Measurements from ENCODE around the gene PRR5. TPM values are rescaled to one million over a fixed set of nuclear protein-coding genes. Genes with fewer than 3 reads are reported as not detected.

The PRR5 gene
- total and polyA plus RNA-seq, 2 donors (not counting 1 experiment from before 2014, with no cell fraction given) = 2.4 to 8.6 TPM

DNA sequence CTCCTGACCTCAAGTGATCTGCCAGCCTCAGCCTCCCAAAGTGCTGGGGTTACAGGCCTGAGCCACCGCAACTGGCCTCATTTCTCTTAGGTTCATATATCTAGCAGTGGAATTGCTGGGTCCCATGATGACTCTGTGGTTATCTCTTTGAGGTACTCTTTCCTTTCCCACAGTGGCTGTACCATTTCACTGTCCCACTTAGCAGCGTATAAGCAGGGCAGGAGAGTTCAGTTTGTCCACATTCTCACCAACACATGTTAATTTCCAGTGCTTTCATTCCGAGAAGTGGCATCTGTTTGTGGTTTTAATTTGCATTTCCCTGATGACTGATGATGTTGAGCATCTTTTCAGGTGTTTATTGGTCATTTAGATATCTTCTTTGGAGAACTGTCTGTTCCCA, 16.4 kb downstream of the PRR5 start:
- Histone ChIP-seq H3K27me3 (ENCODE audit: control insufficient read depth, insufficient read depth, low read length) (no peaks in the 10 kb centered on the region), H4K20me1 (ENCODE audit: control insufficient read depth, extremely low read depth, insufficient read depth, low read length) (no peaks in the 10 kb centered on the region), H2AFZ (ENCODE audit: low read length) (no peak overlapping the region), H3K4me1 (ENCODE audit: control insufficient read depth, extremely low read depth, insufficient read depth, low read length) (no peaks in the 10 kb centered on the region), H3K9me3 (ENCODE audit: control insufficient read depth, insufficient read depth, low read depth, low read length) (no peaks in the 10 kb centered on the region), H3K27ac (ENCODE audit: insufficient read depth, low read length) (no peak overlapping the region), H3K4me2 (ENCODE audit: extremely low read depth, insufficient read depth, low read length) (no peak overlapping the region), H3K79me2 (ENCODE audit: control insufficient read depth, insufficient read depth, low read length) (no peaks in the 10 kb centered on the region), H3K9ac (ENCODE audit: insufficient read depth, low read length) (no peak overlapping the region), H3K4me3 (replicated peaks in 1 of 4; ENCODE audit: control extremely low read depth in 1 of 4, insufficient read depth in 1 of 4, low read depth in 3 of 4, low read length in 4 of 4) (no peak overlapping the region), H3K36me3 (ENCODE audit: control insufficient read depth, insufficient read depth, low read length) (no peaks in the 10 kb centered on the region)
- no peak for TF ChIP-seq EZH2 (IDR thresholded peaks at IDR 0.05; ENCODE audit: low read length, missing control alignments)
- TF ChIP-seq, protein P1, sequence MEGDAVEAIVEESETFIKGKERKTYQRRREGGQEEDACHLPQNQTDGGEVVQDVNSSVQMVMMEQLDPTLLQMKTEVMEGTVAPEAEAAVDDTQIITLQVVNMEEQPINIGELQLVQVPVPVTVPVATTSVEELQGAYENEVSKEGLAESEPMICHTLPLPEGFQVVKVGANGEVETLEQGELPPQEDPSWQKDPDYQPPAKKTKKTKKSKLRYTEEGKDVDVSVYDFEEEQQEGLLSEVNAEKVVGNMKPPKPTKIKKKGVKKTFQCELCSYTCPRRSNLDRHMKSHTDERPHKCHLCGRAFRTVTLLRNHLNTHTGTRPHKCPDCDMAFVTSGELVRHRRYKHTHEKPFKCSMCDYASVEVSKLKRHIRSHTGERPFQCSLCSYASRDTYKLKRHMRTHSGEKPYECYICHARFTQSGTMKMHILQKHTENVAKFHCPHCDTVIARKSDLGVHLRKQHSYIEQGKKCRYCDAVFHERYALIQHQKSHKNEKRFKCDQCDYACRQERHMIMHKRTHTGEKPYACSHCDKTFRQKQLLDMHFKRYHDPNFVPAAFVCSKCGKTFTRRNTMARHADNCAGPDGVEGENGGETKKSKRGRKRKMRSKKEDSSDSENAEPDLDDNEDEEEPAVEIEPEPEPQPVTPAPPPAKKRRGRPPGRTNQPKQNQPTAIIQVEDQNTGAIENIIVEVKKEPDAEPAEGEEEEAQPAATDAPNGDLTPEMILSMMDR (conservative IDR thresholded peaks at IDR 0.05 in 1 of 2, IDR thresholded peaks at IDR 0.05 in 1 of 2; ENCODE audit: low read depth in 1 of 2, low read length in 2 of 2) = no peak
- no peak for DNase-seq (ENCODE audit: low read depth in 2 of 2)

DNA sequence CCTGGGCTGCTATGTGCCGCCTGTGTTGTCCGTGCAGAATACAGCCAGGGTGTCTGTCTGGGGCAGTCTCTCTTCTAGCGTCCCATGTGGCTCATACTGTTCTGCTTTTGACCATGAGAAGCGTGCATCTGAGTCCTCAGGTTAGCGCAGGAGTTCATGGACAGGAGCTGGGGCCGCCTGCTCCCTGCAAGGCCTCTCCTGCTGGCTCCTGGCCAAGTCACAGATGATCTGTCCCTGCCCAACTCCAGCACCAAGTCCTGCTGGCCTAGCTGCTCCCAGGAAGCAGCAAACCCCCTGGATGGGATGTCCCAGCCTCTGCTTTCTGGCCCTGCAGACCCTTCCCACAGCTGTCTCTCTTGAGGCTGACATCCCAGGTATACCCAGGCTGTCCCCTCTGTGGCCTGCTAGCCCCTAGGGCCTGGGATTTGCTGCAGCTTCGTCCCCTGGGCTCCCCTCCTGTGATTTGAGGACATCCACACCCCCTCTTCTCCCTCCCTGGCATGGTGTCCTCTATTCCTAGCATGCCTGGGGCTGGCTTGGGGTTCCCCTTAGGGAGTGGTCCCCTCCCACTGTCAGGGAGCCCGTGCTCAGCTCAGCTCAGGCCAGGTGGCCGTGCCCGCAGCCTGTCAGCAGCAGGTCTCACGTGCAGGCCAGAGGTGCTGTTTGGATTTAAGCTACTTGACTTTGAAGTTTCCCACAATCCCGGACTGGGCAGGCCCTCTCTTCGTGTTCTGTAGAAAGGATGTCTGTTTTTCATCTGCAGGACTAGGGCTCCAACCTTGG, 17.8 kb downstream of the PRR5 start:
- Histone ChIP-seq H3K27ac (ENCODE audit: insufficient read depth, low read length) (no peak overlapping the region), H3K9me3 (ENCODE audit: control insufficient read depth, insufficient read depth, low read depth, low read length) (no peaks in the 10 kb centered on the region), H3K4me2 (ENCODE audit: extremely low read depth, insufficient read depth, low read length) (no peak overlapping the region), H3K27me3 (ENCODE audit: control insufficient read depth, insufficient read depth, low read length) (no peaks in the 10 kb centered on the region), H4K20me1 (ENCODE audit: control insufficient read depth, extremely low read depth, insufficient read depth, low read length) (no peaks in the 10 kb centered on the region), H3K9ac (ENCODE audit: insufficient read depth, low read length) (no peak overlapping the region), H3K4me1 (ENCODE audit: control insufficient read depth, extremely low read depth, insufficient read depth, low read length) (no peaks in the 10 kb centered on the region), H3K4me3 (replicated peaks in 1 of 4; ENCODE audit: control extremely low read depth in 1 of 4, insufficient read depth in 1 of 4, low read depth in 3 of 4, low read length in 4 of 4) (no peak overlapping the region), H2AFZ (ENCODE audit: low read length) (no peak overlapping the region), H3K79me2 (ENCODE audit: control insufficient read depth, insufficient read depth, low read length) (no peaks in the 10 kb centered on the region), H3K36me3 (ENCODE audit: control insufficient read depth, insufficient read depth, low read length) (no peaks in the 10 kb centered on the region)
- DNase-seq (ENCODE audit: low read depth in 2 of 2) = no peak
- TF ChIP-seq, protein P1 (conservative IDR thresholded peaks at IDR 0.05 in 1 of 2, IDR thresholded peaks at IDR 0.05 in 1 of 2; ENCODE audit: low read depth in 1 of 2, low read length in 2 of 2) = no peak

DNA sequence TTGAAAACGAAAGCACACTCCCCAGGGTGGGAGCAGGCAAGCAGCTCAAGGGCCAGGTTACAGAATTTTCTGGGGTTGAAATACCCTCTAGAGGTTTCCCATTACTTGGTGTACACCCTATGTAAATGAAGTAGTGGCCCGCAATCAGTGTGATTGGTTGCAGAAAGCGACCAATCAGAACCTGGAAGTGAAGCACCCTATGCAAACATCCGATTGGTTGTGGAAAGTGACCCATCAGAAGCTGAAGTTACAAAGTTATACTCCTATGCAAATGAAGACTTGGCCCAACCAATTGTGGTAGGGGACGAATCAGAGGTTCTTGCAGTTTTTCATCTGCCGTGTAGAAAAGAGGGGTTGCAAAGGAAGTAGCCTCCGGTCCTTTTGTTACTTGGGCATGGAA, 19.2 kb downstream of the PRR5 start:
- no peak overlapping the region for H2AFZ ChIP-seq (ENCODE audit: low read length)
- H4K20me1 ChIP-seq (ENCODE audit: control insufficient read depth, extremely low read depth, insufficient read depth, low read length) = no peaks in the 10 kb centered on the region
- H3K79me2 ChIP-seq (ENCODE audit: control insufficient read depth, insufficient read depth, low read length) = no peaks in the 10 kb centered on the region
- H3K4me1 ChIP-seq (ENCODE audit: control insufficient read depth, extremely low read depth, insufficient read depth, low read length) = no peaks in the 10 kb centered on the region
- no peak overlapping the region for H3K4me3 ChIP-seq (replicated peaks in 1 of 4; ENCODE audit: control extremely low read depth in 1 of 4, insufficient read depth in 1 of 4, low read depth in 3 of 4, low read length in 4 of 4)
- no peaks in the 10 kb centered on the region for H3K36me3 ChIP-seq (ENCODE audit: control insufficient read depth, insufficient read depth, low read length)
- TF ChIP-seq, protein P1 (conservative IDR thresholded peaks at IDR 0.05 in 1 of 2, IDR thresholded peaks at IDR 0.05 in 1 of 2; ENCODE audit: low read depth in 1 of 2, low read length in 2 of 2) = no peak
- TF ChIP-seq EZH2 (IDR thresholded peaks at IDR 0.05; ENCODE audit: low read length, missing control alignments) = no peak
- H3K9ac ChIP-seq (ENCODE audit: insufficient read depth, low read length) = no peak overlapping the region
- H3K27me3 ChIP-seq (ENCODE audit: control insufficient read depth, insufficient read depth, low read length) = no peaks in the 10 kb centered on the region
- H3K27ac ChIP-seq (ENCODE audit: insufficient read depth, low read length) = no peak overlapping the region
- no peaks in the 10 kb centered on the region for H3K9me3 ChIP-seq (ENCODE audit: control insufficient read depth, insufficient read depth, low read depth, low read length)
- DNase-seq (ENCODE audit: low read depth in 2 of 2) = no peak
- H3K4me2 ChIP-seq (ENCODE audit: extremely low read depth, insufficient read depth, low read length) = no peak overlapping the region
